Loucy (cell line): ENCODE results near the gene ARL8B.

Experiments used
- H2AFZ ChIP-seq: fragments of 200-600 bp; sonication (generic); 2 replicates; pipeline ENCODE4 v1.6.0; 2016; ENCODE audit warnings: antibody characterized with exemption, mild to moderate bottlenecking, low read length, moderate library complexity
- H3F3A ChIP-seq: fragments of 200-600 bp; 2 replicates; pipeline ENCODE4 v1.6.0; 2016; ENCODE audit warnings: antibody characterized with exemption, low read depth, mild to moderate bottlenecking
- H3K27me3 ChIP-seq: fragments of 200-600 bp; sonication (generic); 2 replicates; pipeline ENCODE4 v1.6.1; 2014; ENCODE audit warnings: low read length, mild to moderate bottlenecking; ENCODE audit not compliant: insufficient read depth, poor library complexity, severe bottlenecking
- H3K36me3 ChIP-seq: fragments of 200-600 bp; sonication (generic); 2 replicates; pipeline ENCODE4 v1.6.1; 2016; ENCODE audit warnings: low read length; ENCODE audit not compliant: insufficient read depth
- H3K4me1 ChIP-seq: fragments of 200-600 bp; sonication (generic); 2 replicates; pipeline ENCODE4 v1.5.1; 2014; ENCODE audit warnings: low read length, mild to moderate bottlenecking; ENCODE audit not compliant: insufficient read depth, poor library complexity, severe bottlenecking
- H3K4me2 ChIP-seq: fragments of 200-600 bp; sonication (generic); 2 replicates; pipeline ENCODE4 v1.6.0; 2014; ENCODE audit warnings: antibody characterized with exemption, low read length, low read depth, mild to moderate bottlenecking; ENCODE audit not compliant: poor library complexity, severe bottlenecking
- H3K4me3 ChIP-seq: fragments of 200-600 bp; sonication (generic); 2 replicates; pipeline ENCODE4 v1.5.1; 2014; ENCODE audit warnings: low read length, mild to moderate bottlenecking, mixed read lengths; ENCODE audit not compliant: poor library complexity, severe bottlenecking
- H3K79me2 ChIP-seq: fragments of 200-600 bp; sonication (generic); 2 replicates; pipeline ENCODE4 v1.6.1; 2014; ENCODE audit warnings: low read length; ENCODE audit not compliant: insufficient read depth
- H3K9ac ChIP-seq: fragments of 200-600 bp; sonication (generic); 2 replicates; pipeline ENCODE4 v1.6.0; 2014; ENCODE audit warnings: mild to moderate bottlenecking, low read depth, low read length, moderate library complexity; ENCODE audit not compliant: poor library complexity, severe bottlenecking
- H3K9me2 ChIP-seq: fragments of 200-600 bp; sonication (generic); replicated peaks from 2 replicates; pipeline ENCODE4 v1.6.1; 2016; ENCODE audit warnings: low read depth, low read length, mixed read lengths
- H3K9me3 ChIP-seq: fragments of 200-600 bp; sonication (generic); 2 replicates; pipeline ENCODE4 v1.6.1; 2014; ENCODE audit warnings: mild to moderate bottlenecking, antibody characterized with exemption, low read length, low read depth; ENCODE audit not compliant: insufficient read depth
- H4K20me1 ChIP-seq: fragments of 200-600 bp; sonication (generic); 2 replicates; pipeline ENCODE4 v1.6.0; 2014; ENCODE audit warnings: antibody characterized with exemption, low read length, mild to moderate bottlenecking; ENCODE audit not compliant: insufficient read depth, poor library complexity, severe bottlenecking
- CTCF ChIP-seq: fragments of 200-600 bp; sonication (generic); conservative IDR thresholded peaks from 2 replicates; pipeline ENCODE4 v1.5.1; 2014; ENCODE audit warnings: mild to moderate bottlenecking, antibody characterized with exemption, low read length
- EZH2phosphoT487 ChIP-seq: fragments of 200-600 bp; IDR thresholded peaks from 2 replicates; pipeline ENCODE4 v1.6.1; 2018; ENCODE audit warnings: antibody characterized with exemption, mild to moderate bottlenecking, moderate library complexity, borderline replicate concordance

The ARL8B gene

GRCh38 chr3:5213574-5213966 lies 91.5 kb downstream of the ARL8B start:
- Histone ChIP-seq H3F3A (no peaks in the 10 kb centered on the region), H4K20me1 (no peaks in the 10 kb centered on the region), H3K36me3 (peaks cover 96% of the 10 kb centered on the region; the same call in 1 of the 2 replicates), H2AFZ (no peak overlapping the region), H3K4me2 (no peak overlapping the region), H3K9me3 (no peaks in the 10 kb centered on the region), H3K4me1 (no peaks in the 10 kb centered on the region), H3K4me3 (no peak overlapping the region), H3K9ac (no peak overlapping the region), H3K79me2 (no peaks in the 10 kb centered on the region), H3K27me3 (no peaks in the 10 kb centered on the region), H3K9me2 (no peaks in the 10 kb centered on the region)
- TF ChIP-seq EZH2phosphoT487 (no peak), CTCF (no peak)

- no peaks in the 10 kb centered on the region for H3K4me1 ChIP-seq
- no peaks in the 10 kb centered on the region for H3K27me3 ChIP-seq
- H3F3A ChIP-seq = no peaks in the 10 kb centered on the region
- TF ChIP-seq CTCF (no peak), EZH2phosphoT487 (no peak)
- no peaks in the 10 kb centered on the region for H4K20me1 ChIP-seq
- no peak overlapping the region for H3K9ac ChIP-seq
- no peaks in the 10 kb centered on the region for H3K9me3 ChIP-seq
- H2AFZ ChIP-seq = no peak overlapping the region
- H3K79me2 ChIP-seq = no peaks in the 10 kb centered on the region
- no peaks in the 10 kb centered on the region for H3K9me2 ChIP-seq
- H3K36me3 ChIP-seq = peaks cover 90% of the 10 kb centered on the region; the same call in 1 of the 2 replicates
- H3K4me3 ChIP-seq = no peak overlapping the region
- H3K4me2 ChIP-seq = no peak overlapping the region
These were observed 92.3 kb downstream of the ARL8B start for GRCh38 chr3:5214352-5214751.

- no peaks in the 10 kb centered on the region for H3K27me3 ChIP-seq
- H3K9me3 ChIP-seq = no peaks in the 10 kb centered on the region
- H3K4me2 ChIP-seq = no peak overlapping the region
- H2AFZ ChIP-seq = no peak overlapping the region
- no peaks in the 10 kb centered on the region for H4K20me1 ChIP-seq
- H3K9me2 ChIP-seq = no peaks in the 10 kb centered on the region
- peaks cover 55% of the 10 kb centered on the region; the same call in 1 of the 2 replicates for H3K36me3 ChIP-seq
- H3K4me3 ChIP-seq = no peak overlapping the region
- no peak overlapping the region for H3K9ac ChIP-seq
- no peaks in the 10 kb centered on the region for H3F3A ChIP-seq
- TF ChIP-seq EZH2phosphoT487 (no peak), CTCF (no peak)
- H3K79me2 ChIP-seq = no peaks in the 10 kb centered on the region
- no peaks in the 10 kb centered on the region for H3K4me1 ChIP-seq
These were observed 95.9 kb downstream of the ARL8B start for GRCh38 chr3:5217824-5218595.
